C4-2B (cell line): ENCODE data around the gene HOXA10.

Source experiments
- H3K27ac ChIP-seq: fragments of 450-650 bp; 2 replicates; pipeline ENCODE4 v1.5.1; 2017
- CTCF ChIP-seq: fragments of 450-650 bp; conservative IDR thresholded peaks from 2 replicates; pipeline ENCODE4 v1.5.1; 2017; ENCODE audit warnings: mild to moderate bottlenecking
- ZFX ChIP-seq: fragments of 450-650 bp; IDR thresholded peaks from 2 replicates; pipeline ENCODE4 v1.6.1; 2017

HOXA10 gene

GRCh38 chr7:27148031-27148755 is 25.9 kb downstream of the HOXA10 start:
- no peak for TF ChIP-seq ZFX
- peak overlapping the region; percentile 47 for H3K27ac ChIP-seq

- TF ChIP-seq ZFX, result no peak
- no peak for TF ChIP-seq CTCF
- peak within 1 kb of the TSS; percentile 47 for H3K27ac ChIP-seq
These were observed 26.7 kb downstream of the HOXA10 start, which contains the start of gene HOXA6 for GRCh38 chr7:27147199-27148030. TSS of gene HOXA6 (minus strand) at chr7:27147774. CDS start at chr7:27147749, 25 bp downstream.

- TF ChIP-seq CTCF, result no peak
- no peak for TF ChIP-seq ZFX
- H3K27ac ChIP-seq, result no peak overlapping the region
These were observed 27.5 kb downstream of the HOXA10 start for GRCh38 chr7:27146491-27147198.

GRCh38 chr7:27145914-27146412 is 28.2 kb downstream of the HOXA10 start:
- TF ChIP-seq CTCF (no peak), ZFX (no peak)
- no peak overlapping the region for H3K27ac ChIP-seq

DNA sequence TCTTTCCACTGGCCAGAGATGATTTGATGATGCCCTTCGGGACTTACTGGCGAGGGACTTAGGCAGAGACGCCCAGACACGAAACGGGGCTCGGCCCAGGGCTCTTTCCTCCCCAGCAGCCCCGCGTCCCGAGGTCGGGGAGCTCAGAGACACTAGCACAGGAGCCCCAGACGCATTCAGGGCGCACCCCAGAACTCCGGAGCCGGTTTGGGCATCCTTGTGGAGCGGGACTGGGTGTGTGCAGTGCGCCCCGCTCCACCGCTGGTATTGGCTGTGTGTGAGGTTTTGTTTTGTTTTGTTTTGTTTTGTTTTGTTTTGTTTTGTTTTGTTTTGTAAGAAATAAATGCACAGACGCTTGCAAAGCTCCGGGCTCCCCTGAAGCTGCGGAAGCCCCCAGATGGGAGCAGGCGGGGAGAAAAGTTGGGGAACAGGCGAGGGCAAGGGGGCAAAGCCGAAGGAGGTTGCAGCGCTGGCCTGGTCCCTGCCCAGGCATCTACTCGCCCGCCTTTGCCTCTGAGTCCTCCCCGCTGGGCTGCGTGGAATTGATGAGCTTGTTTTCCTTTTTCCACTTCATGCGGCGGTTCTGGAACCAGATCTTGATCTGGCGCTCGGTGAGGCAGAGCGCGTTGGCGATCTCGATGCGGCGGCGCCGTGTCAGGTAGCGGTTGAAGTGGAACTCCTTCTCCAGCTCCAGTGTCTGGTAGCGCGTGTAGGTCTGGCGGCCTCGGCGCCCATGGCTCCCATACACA is 28.8 kb downstream of the HOXA10 start:
- TF ChIP-seq ZFX (no peak), CTCF (no peak)

GRCh38 chr7:27144781-27145164 is 29.3 kb downstream of the HOXA10 start:
- no peak overlapping the region for H3K27ac ChIP-seq

More for the DNA sequence above, 28.8 kb downstream of the HOXA10 start:
- no peak overlapping the region for H3K27ac ChIP-seq

More at GRCh38 chr7:27144781-27145164, 29.3 kb downstream of the HOXA10 start:
- TF ChIP-seq CTCF (no peak), ZFX (no peak)
